Measurements from ENCODE around the gene FOXP4. TPM values are rescaled to one million over a fixed set of nuclear protein-coding genes. Genes with fewer than 3 reads are reported as not detected.

FOXP4 gene
- 1.9 and 4.0 TPM in 2 replicates for polyA plus RNA-seq (2011; rRNA removed)
- polyA minus RNA-seq (2011; rRNA and poly(A)+ RNA removed): 3.3 and 6.2 TPM in 2 replicates

- Histone ChIP-seq H3K36me3 (ENCODE audit: control insufficient read depth, insufficient read depth, low read length) (no peaks in the 10 kb centered on the region), H3K27me3 (ENCODE audit: control insufficient read depth, insufficient read depth, low read length) (no peaks in the 10 kb centered on the region), H3K4me3 (ENCODE audit: low read depth, low read length) (peak within 1 kb of the TSS; percentile 90)
- 0 out of 2 replicates have a peak, but pooled peaks have one; percentile 2 for TF ChIP-seq CTCF (IDR thresholded peaks at IDR 0.05; ENCODE audit: insufficient read depth, low read depth, low read length)
- DNase-seq (ENCODE audit: low read depth): peak; percentile 35
- ChIA-PET POLR2A (no interaction called here), CTCF (interaction anchor here (2.0 to 2.2 kb wide), 2 partner anchors 17 to 46 kb away, joined by 5 to 10 read pairs; no protein-coding TSS in a partner anchor)
Measured at GRCh38 chr6:41545703-41546474, at the start of gene FOXP4. Gene FOXP4 (plus strand): TSS chr6:41546381. CDS start chr6:41565761, 19,380 bp downstream.

- ChIA-PET POLR2A (no interaction called here), CTCF (interaction anchor here (1.1 to 1.7 kb wide), 3 partner anchors 8 to 129 kb away, joined by 3 to 5 read pairs (median 4); no protein-coding TSS in a partner anchor)
- no peak for DNase-seq (ENCODE audit: low read depth)
- TF ChIP-seq CTCF (IDR thresholded peaks at IDR 0.05; ENCODE audit: insufficient read depth, low read depth, low read length): no peak
- H3K36me3 ChIP-seq (ENCODE audit: control insufficient read depth, insufficient read depth, low read length): no peaks in the 10 kb centered on the region
- peaks cover 19% of the 10 kb centered on the region for H3K27me3 ChIP-seq (ENCODE audit: control insufficient read depth, insufficient read depth, low read length)
- no peak overlapping the region for H3K4me3 ChIP-seq (ENCODE audit: low read depth, low read length)
Measured at GRCh38 chr6:41497573-41497972, 48.6 kb upstream of the FOXP4 start.

- Histone ChIP-seq H3K36me3 (ENCODE audit: control insufficient read depth, insufficient read depth, low read length) (no peaks in the 10 kb centered on the region), H3K27me3 (ENCODE audit: control insufficient read depth, insufficient read depth, low read length) (peaks cover 16% of the 10 kb centered on the region), H3K4me3 (ENCODE audit: low read depth, low read length) (no peak overlapping the region)
- no peak for DNase-seq (ENCODE audit: low read depth)
- ChIA-PET CTCF (no interaction called here), POLR2A (no interaction called here)
- no peak for TF ChIP-seq CTCF (IDR thresholded peaks at IDR 0.05; ENCODE audit: insufficient read depth, low read depth, low read length)
Measured at GRCh38 chr6:41497994-41498393, 48.2 kb upstream of the FOXP4 start.

- POLR2A ChIA-PET: no interaction called here
- CTCF ChIA-PET: no interaction called here
- peaks cover 12% of the 10 kb centered on the region for H3K27me3 ChIP-seq (ENCODE audit: control insufficient read depth, insufficient read depth, low read length)
- H3K4me3 ChIP-seq (ENCODE audit: low read depth, low read length): no peak overlapping the region
- no peak for DNase-seq (ENCODE audit: low read depth)
- H3K36me3 ChIP-seq (ENCODE audit: control insufficient read depth, insufficient read depth, low read length): no peaks in the 10 kb centered on the region
- no peak for TF ChIP-seq CTCF (IDR thresholded peaks at IDR 0.05; ENCODE audit: insufficient read depth, low read depth, low read length)
Measured at GRCh38 chr6:41498968-41499599, 47.1 kb upstream of the FOXP4 start.

- ChIA-PET POLR2A (no interaction called here), CTCF (interaction anchor here (0.6 kb wide), 1 partner anchor 133 kb away, joined by 3 read pairs; no protein-coding TSS in a partner anchor)
- DNase-seq (ENCODE audit: low read depth): no peak
- TF ChIP-seq CTCF (IDR thresholded peaks at IDR 0.05; ENCODE audit: insufficient read depth, low read depth, low read length): no peak
- Histone ChIP-seq H3K36me3 (ENCODE audit: control insufficient read depth, insufficient read depth, low read length) (no peaks in the 10 kb centered on the region), H3K27me3 (ENCODE audit: control insufficient read depth, insufficient read depth, low read length) (peaks cover 12% of the 10 kb centered on the region), H3K4me3 (ENCODE audit: low read depth, low read length) (no peak overlapping the region)
Measured at GRCh38 chr6:41500561-41500960, 45.6 kb upstream of the FOXP4 start.
